MCF 10A (cell line): Measurements from ENCODE around the gene CXCR4. TPM values are rescaled to one million over a fixed set of nuclear protein-coding genes. Genes with fewer than 3 reads are reported as not detected.

Source experiments
- BruUV-seq: library from RNA; stranded (reverse); fragments of 400-500 nt; replicated peaks from 2 replicates; lab custom pipeline; 2021; lab: Mats Ljungman, UMichigan
- CTCF ChIA-PET: fragments of 300-600 bp; sonication (Branson Sonifier 250); formaldehyde crosslinking; extraction: SDS; loops from one replicate; lab custom pipeline; 2021; ENCODE audit warnings: antibody characterized with exemption, inconsistent platforms; lab: Yijun Ruan, JAX
- POLR2A ChIA-PET: fragments of 300-600, 350-650 bp; sonication (Branson Sonifier 250); formaldehyde crosslinking; extraction: SDS; loops from one replicate; lab custom pipeline; 2020; ENCODE audit warnings: antibody characterized with exemption, inconsistent platforms; lab: Yijun Ruan, JAX
- DNase-seq: peaks from one replicate; pipeline ENCODE4 v3.0.0-alpha.2; 2018; ENCODE audit not compliant: unreplicated experiment
- H3K27ac Mint-ChIP-seq: one replicate; pipeline ENCODE4 v1.8.0; 2022; ENCODE audit warnings: mild to moderate bottlenecking, low read depth, mixed read lengths; ENCODE audit not compliant: unreplicated experiment
- H3K27me3 Mint-ChIP-seq: one replicate; pipeline ENCODE4 v1.8.0; 2022; ENCODE audit warnings: mixed read lengths; ENCODE audit not compliant: insufficient read depth, unreplicated experiment
- H3K36me3 Mint-ChIP-seq: one replicate; pipeline ENCODE4 v1.8.0; 2022; ENCODE audit warnings: mild to moderate bottlenecking, moderate library complexity, mixed read lengths; ENCODE audit not compliant: insufficient read depth, unreplicated experiment
- H3K4me1 Mint-ChIP-seq: one replicate; pipeline ENCODE4 v1.8.0; 2022; ENCODE audit warnings: mixed read lengths; ENCODE audit not compliant: insufficient read depth, unreplicated experiment
- H3K4me3 Mint-ChIP-seq: one replicate; pipeline ENCODE4 v1.8.0; 2022; ENCODE audit warnings: mild to moderate bottlenecking, moderate library complexity, mixed read lengths; ENCODE audit not compliant: unreplicated experiment
- H3K9me3 Mint-ChIP-seq: one replicate; pipeline ENCODE4 v1.8.0; 2022; ENCODE audit warnings: mixed read lengths; ENCODE audit not compliant: unreplicated experiment
- CTCF ChIP-seq: fragments of 200-600 bp; IDR thresholded peaks from one replicate; pipeline ENCODE4 v1.8.0; 2022; ENCODE audit warnings: antibody characterized with exemption, mild to moderate bottlenecking; ENCODE audit not compliant: unreplicated experiment
- intact Hi-C: fragments of 100-400 bp; cut with micrococcal nuclease; formaldehyde crosslinking; loops from 2 replicates; pipeline ENCODE4 v1.14.1; 2022
- total RNA-seq: library from RNA; stranded (reverse); gene quantifications from 2 replicates; pipeline ENCODE4 v1.2.3, GENCODE V29; 2022

The CXCR4 gene
- total RNA-seq, 1 experiment from 2014 or later: 1.1 TPM

GRCh38 chr2:136065907-136066306 is 52.0 kb downstream of the CXCR4 start:
- H3K4me1 Mint-ChIP-seq: no peaks in the 10 kb centered on the region
- H3K27ac Mint-ChIP-seq: no peak overlapping the region
- peaks cover 10% of the 10 kb centered on the region for H3K27me3 Mint-ChIP-seq
- TF ChIP-seq CTCF: no peak
- BruUV-seq: no TSS peak
- POLR2A ChIA-PET: no interaction called here
- peaks cover 11% of the 10 kb centered on the region for H3K9me3 Mint-ChIP-seq
- H3K36me3 Mint-ChIP-seq: no peaks in the 10 kb centered on the region
- CTCF ChIA-PET: no interaction called here
- no peak overlapping the region for H3K4me3 Mint-ChIP-seq
- DNase-seq: no peak
- intact Hi-C loops: no loop called here

GRCh38 chr2:136065384-136065783 is 52.6 kb downstream of the CXCR4 start:
- DNase-seq: no peak
- BruUV-seq: no TSS peak
- intact Hi-C loops: no loop called here
- Mint-ChIP-seq H3K4me1 (no peaks in the 10 kb centered on the region), H3K27me3 (peaks cover 10% of the 10 kb centered on the region), H3K9me3 (peaks cover 10% of the 10 kb centered on the region), H3K4me3 (no peak overlapping the region), H3K27ac (no peak overlapping the region), H3K36me3 (no peaks in the 10 kb centered on the region)
- ChIA-PET POLR2A (no interaction called here), CTCF (no interaction called here)
- no peak for TF ChIP-seq CTCF

Other genes with a start within 250 kb of the CXCR4 start
- gene MCM6, start 241.7 kb downstream of the CXCR4 start, total RNA-seq: 10.1 and 13.5 TPM in 2 replicates
- 52.8 and 66.5 TPM in 2 replicates for gene DARS1, start 132.5 kb downstream of the CXCR4 start, total RNA-seq